A549 (cell line): Measurements from ENCODE around the gene ABI3. TPM values are rescaled to one million over a fixed set of nuclear protein-coding genes. Genes with fewer than 3 reads are reported as not detected.

Source experiments
- ATAC-seq, 2 experiments: fragments of 200-7000 bp in 1 of 2; fragments of >200 bp in 1 of 2; cut with Nextera tagmentation in 1 of 2; cut with Tn5 transposase in 1 of 2; 3 replicates each; pipeline versions ENCODE4 v1.8.0 to v1.9.1; 2018 to 2020; ENCODE audit warnings: mild to moderate bottlenecking in 1 of 2, moderate library complexity in 1 of 2
- CTCF ChIA-PET: fragments of 300-600 bp; sonication (Branson Sonifier 250); formaldehyde crosslinking; extraction: SDS; loops from one replicate; lab custom pipeline; 2021; ENCODE audit warnings: antibody characterized with exemption, inconsistent platforms; lab: Yijun Ruan, JAX
- POLR2A ChIA-PET: fragments of 350-600 bp; formaldehyde crosslinking; extraction: SDS; loops from one replicate; lab custom pipeline; 2021; ENCODE audit warnings: antibody characterized with exemption, inconsistent platforms; lab: Yijun Ruan, JAX
- DNase-seq, 2 experiments: peaks; one replicate each; pipeline versions ENCODE4 v3.0.0 to v3.0.0-alpha.2; 2011 to 2016; ENCODE audit warnings: low read depth in 1 of 2, low spot score in 1 of 2
- FAIRE-seq: peaks from 2 replicates; lab custom pipeline; 2011; peaks lifted over from hg19 to GRCh38; lab: Jason Lieb, UNC
- H3K27ac ChIP-seq, 2 experiments: fragments of >200 bp; sonication (Bioruptor Twin); formaldehyde crosslinking; 3 replicates each; pipeline ENCODE4 v1.5.1; 2016 to 2017
- H3K4me1 ChIP-seq: fragments of >200 bp; sonication (Bioruptor Twin); formaldehyde crosslinking; 3 replicates; pipeline ENCODE4 v1.6.1; 2016
- H3K4me2 ChIP-seq: fragments of >200 bp; sonication (Bioruptor Twin); formaldehyde crosslinking; 3 replicates; pipeline ENCODE4 v1.6.1; 2016
- H3K4me3 ChIP-seq: fragments of >200 bp; sonication (Bioruptor Twin); formaldehyde crosslinking; 3 replicates; pipeline ENCODE4 v1.5.1; 2016
- H3K9me3 ChIP-seq: fragments of >200 bp; sonication (Bioruptor Twin); formaldehyde crosslinking; 3 replicates; pipeline ENCODE4 v1.6.1; 2016
- BHLHE40 ChIP-seq: IDR thresholded peaks from 2 replicates; pipeline ENCODE4 v1.6.1; 2012; ENCODE audit warnings: low read depth, low read length, inconsistent platforms
- E2F6 ChIP-seq: IDR thresholded peaks from 2 replicates; pipeline ENCODE4 v1.6.1; 2012; ENCODE audit warnings: low read depth, borderline replicate concordance
- FOSB ChIP-seq: fragments of 250-450 bp; sonication (Bioruptor Pico); IDR thresholded peaks from 2 replicates; pipeline ENCODE4 v1.5.0; 2020; ENCODE audit warnings: mild to moderate bottlenecking, moderate library complexity
- FOXS1 ChIP-seq: fragments of 250-450 bp; sonication (Bioruptor Pico); IDR thresholded peaks from 2 replicates; pipeline ENCODE4 v1.5.0; 2020; ENCODE audit warnings: mild to moderate bottlenecking, moderate library complexity
- HDAC2 ChIP-seq: fragments of 200-600 bp; sonication (generic); IDR thresholded peaks from 2 replicates; pipeline ENCODE4 v1.6.1; 2016
- MAFK ChIP-seq: fragments of 450-650 bp; IDR thresholded peaks from 2 replicates; pipeline ENCODE4 v1.6.1; 2014; ENCODE audit not compliant: partially characterized antibody
- NR3C1 ChIP-seq: fragments of >200 bp; sonication (Bioruptor Twin); formaldehyde crosslinking; IDR thresholded peaks from 3 replicates; pipeline ENCODE4 v1.6.1; 2017
- POLR2A ChIP-seq: IDR thresholded peaks from 2 replicates; pipeline ENCODE4 v1.6.1; 2012; ENCODE audit warnings: mild to moderate bottlenecking, low read length
- RARB ChIP-seq: fragments of 250-450 bp; sonication (Bioruptor Pico); IDR thresholded peaks from 2 replicates; pipeline ENCODE4 v1.8.0; 2021; ENCODE audit warnings: mild to moderate bottlenecking, moderate library complexity
- RCOR1 ChIP-seq: fragments of 150-350 bp; IDR thresholded peaks from 2 replicates; pipeline ENCODE4 v1.6.1; 2014; ENCODE audit warnings: antibody characterized with exemption, low read length, low read depth
- SREBF2 ChIP-seq: fragments of 450-650 bp; IDR thresholded peaks from 2 replicates; pipeline ENCODE4 v1.6.1; 2014; ENCODE audit warnings: mild to moderate bottlenecking, moderate library complexity
- TFCP2L1 ChIP-seq: fragments of 250-450 bp; sonication (Bioruptor Pico); IDR thresholded peaks from 2 replicates; pipeline ENCODE4 v1.5.0; 2021; ENCODE audit warnings: mild to moderate bottlenecking
- TP53 ChIP-seq: fragments of 250-450 bp; sonication (Bioruptor Pico); IDR thresholded peaks from 2 replicates; pipeline ENCODE4 v1.5.0; 2021; ENCODE audit warnings: mild to moderate bottlenecking, moderate library complexity
- ZC3H11A ChIP-seq: fragments of 450-650 bp; IDR thresholded peaks from 2 replicates; pipeline ENCODE4 v1.6.1; 2014; ENCODE audit warnings: antibody characterized with exemption, mild to moderate bottlenecking
- ZNF302 ChIP-seq: fragments of 250-450 bp; sonication (Bioruptor Pico); IDR thresholded peaks from 2 replicates; pipeline ENCODE4 v1.9.0; 2021; ENCODE audit warnings: inconsistent platforms, mild to moderate bottlenecking, moderate library complexity
- ZSCAN20 ChIP-seq: fragments of 250-450 bp; sonication (Bioruptor Pico); IDR thresholded peaks from 2 replicates; pipeline ENCODE4 v1.8.0; 2022; ENCODE audit warnings: mild to moderate bottlenecking, moderate library complexity
- WGBS: methylation state at CpG from one replicate; pipeline ENCODE4 v1.1.6; 2017; ENCODE audit errors: missing lambda C conversion rate; 5-methylcytosine and 5-hydroxymethylcytosine counted together
- polyA plus RNA-seq, 4 experiments: library from polyadenylated mRNA; depleted of rRNA in 3 of 4; stranded (reverse); fragments of >200 nt; fragmentation: RNase III in 1 of 4; extraction: RNeasy Plus Mini Kit Qiagen cat#74134 plus additional on column Dnase treatment in 1 of 4; gene quantifications; 2 replicates in 3 of 4; 3 replicates in 1 of 4; pipeline ENCODE4 v1.2.3, GENCODE V29; 2011 to 2017

Gene ABI3
- polyA plus RNA-seq, 2 of the 4 experiments (the other 2 are of a cell fraction): not detected

- Histone ChIP-seq H3K9me3 (no peaks in the 10 kb centered on the region), H3K27ac (no peak overlapping the region), H3K4me1 (peaks cover 3% of the 10 kb centered on the region; the same call in 1 of the 3 replicates)
- no peak for DNase-seq
- ATAC-seq: no peak
- no peak for TF ChIP-seq RARB (CRISPR knock-in tag)
- TF ChIP-seq MAFK: peak; percentile 52
- TF ChIP-seq, all 56 proteins: peak for 1
- ChIA-PET POLR2A (no interaction called here), CTCF (interaction anchor here (0.9 to 12.3 kb wide), 8 partner anchors 9 to 423 kb away, joined by 3 to 224 read pairs (median 4); no protein-coding TSS in a partner anchor)
- Histone ChIP-seq H3K4me3 (no peak overlapping the region), H3K4me2 (no peak overlapping the region)
- FAIRE-seq: no peak
- 78% methylated on average over 4 of the region's 4 CpGs for WGBS
Measured at GRCh38 chr17:49235896-49236295, 25.4 kb downstream of the ABI3 start.

- H3K4me3 ChIP-seq: no peak overlapping the region
- ATAC-seq: no peak
- no peak for DNase-seq
- H3K4me1 ChIP-seq: no peaks in the 10 kb centered on the region
- H3K4me2 ChIP-seq: no peak overlapping the region
- TF ChIP-seq TP53 (CRISPR knock-in tag) (no peak), E2F6 (no peak), ZC3H11A (no peak)
- POLR2A ChIA-PET: interaction anchor here (1.4 to 1.5 kb wide), 2 partner anchors 333 to 348 kb away, joined by 3 to 4 read pairs; partner anchors contain the start of gene ATP5MC1
- CTCF ChIA-PET: interaction anchor here (0.5 to 4.8 kb wide), 8 partner anchors 10 to 568 kb away, joined by 3 to 48 read pairs (median 5); no protein-coding TSS in a partner anchor
- no peak overlapping the region for H3K27ac ChIP-seq
- no peak for FAIRE-seq
- no peaks in the 10 kb centered on the region for H3K9me3 ChIP-seq
- 92% methylated on average over 1 of the region's 1 CpG for WGBS
Measured at GRCh38 chr17:49239963-49240362, 29.5 kb downstream of the ABI3 start.

GRCh38 chr17:49240619-49241018, 30.1 kb downstream of the ABI3 start:
- ChIA-PET CTCF (interaction anchor here (0.5 to 4.8 kb wide), 4 partner anchors 9 to 569 kb away, joined by 3 to 48 read pairs (median 6); no protein-coding TSS in a partner anchor), POLR2A (interaction anchor here (1.4 kb wide), 1 partner anchor 348 kb away, joined by 3 read pairs; the partner anchor contains the start of gene ATP5MC1)
- no peak overlapping the region for H3K4me3 ChIP-seq
- FAIRE-seq (no peak), DNase-seq (no peak), ATAC-seq (no peak)
- H3K27ac ChIP-seq: no peak overlapping the region
- WGBS: 5% methylated on average over 1 of the region's 1 CpG
- TF ChIP-seq BHLHE40 (no peak), RCOR1 (no peak), FOXS1 (CRISPR knock-in tag) (no peak), POLR2A (no peak), SREBF2 (no peak), ZNF302 (CRISPR knock-in tag) (no peak), HDAC2 (no peak), NR3C1 (no peak)
- H3K4me1 ChIP-seq: no peaks in the 10 kb centered on the region
- H3K9me3 ChIP-seq: no peaks in the 10 kb centered on the region
- no peak overlapping the region for H3K4me2 ChIP-seq

GRCh38 chr17:49241040-49241439, 30.5 kb downstream of the ABI3 start:
- ChIA-PET POLR2A (interaction anchor here (1.4 kb wide), 1 partner anchor 349 kb away, joined by 3 read pairs; the partner anchor contains the start of gene ATP5MC1), CTCF (interaction anchor here (1.9 to 4.8 kb wide), 2 partner anchors 8 to 14 kb away, joined by 8 to 48 read pairs; no protein-coding TSS in a partner anchor)
- H3K4me3 ChIP-seq: no peak overlapping the region
- no peak overlapping the region for H3K27ac ChIP-seq
- ATAC-seq: no peak
- no peaks in the 10 kb centered on the region for H3K4me1 ChIP-seq
- 82% methylated on average over 8 of the region's 8 CpGs for WGBS
- TF ChIP-seq RCOR1 (no peak), TFCP2L1 (CRISPR knock-in tag) (no peak), ZNF302 (CRISPR knock-in tag) (no peak), E2F6 (no peak), FOXS1 (CRISPR knock-in tag) (no peak), ZSCAN20 (no peak), FOSB (CRISPR knock-in tag) (no peak)
- TF ChIP-seq, all 56 proteins: peak for 0
- FAIRE-seq: no peak
- Histone ChIP-seq H3K4me2 (no peak overlapping the region), H3K9me3 (no peaks in the 10 kb centered on the region)
- no peak for DNase-seq
